ENCODE measurements around the gene THSD4. TPM values are rescaled to one million over a fixed set of nuclear protein-coding genes. Genes with fewer than 3 reads are reported as not detected.

Gene THSD4
- total RNA-seq, 6 donors from 2014 or later = 16.8 to 39.7 (median 21.7) TPM

DNA sequence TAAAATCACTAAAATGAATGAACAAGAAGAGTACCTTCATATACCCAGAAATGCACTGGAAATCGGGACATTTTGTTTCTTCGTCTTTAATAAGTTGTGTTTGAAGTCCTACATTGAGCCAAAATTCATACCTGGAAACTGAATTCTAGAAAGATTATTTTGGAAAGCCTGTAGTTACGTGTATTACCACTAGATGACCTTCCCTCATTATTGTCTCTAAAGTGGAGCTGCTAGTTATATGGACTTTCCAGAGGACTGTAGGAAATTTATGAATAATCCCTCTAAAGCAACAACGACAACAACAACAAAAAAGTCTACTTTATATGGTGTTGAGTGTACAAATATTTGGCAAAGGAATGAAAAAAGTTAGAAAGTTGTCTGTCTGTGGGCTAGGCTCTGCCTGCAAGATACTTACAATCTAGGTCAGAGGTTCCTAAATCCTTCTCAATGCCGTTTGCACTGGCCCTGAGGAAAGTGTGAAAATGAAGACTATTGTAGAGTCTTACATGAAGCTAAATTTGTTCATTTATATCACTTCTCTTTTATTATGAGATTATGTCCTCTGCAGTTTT is 460.3 kb downstream of the THSD4 start:
- TF ChIP-seq POLR2AphosphoS5 (IDR thresholded peaks at IDR 0.05) (no peak), POLR2A (IDR thresholded peaks at IDR 0.05) (no peak), EP300 (IDR thresholded peaks at IDR 0.05) (no peak)
- TF ChIP-seq, protein P1, sequence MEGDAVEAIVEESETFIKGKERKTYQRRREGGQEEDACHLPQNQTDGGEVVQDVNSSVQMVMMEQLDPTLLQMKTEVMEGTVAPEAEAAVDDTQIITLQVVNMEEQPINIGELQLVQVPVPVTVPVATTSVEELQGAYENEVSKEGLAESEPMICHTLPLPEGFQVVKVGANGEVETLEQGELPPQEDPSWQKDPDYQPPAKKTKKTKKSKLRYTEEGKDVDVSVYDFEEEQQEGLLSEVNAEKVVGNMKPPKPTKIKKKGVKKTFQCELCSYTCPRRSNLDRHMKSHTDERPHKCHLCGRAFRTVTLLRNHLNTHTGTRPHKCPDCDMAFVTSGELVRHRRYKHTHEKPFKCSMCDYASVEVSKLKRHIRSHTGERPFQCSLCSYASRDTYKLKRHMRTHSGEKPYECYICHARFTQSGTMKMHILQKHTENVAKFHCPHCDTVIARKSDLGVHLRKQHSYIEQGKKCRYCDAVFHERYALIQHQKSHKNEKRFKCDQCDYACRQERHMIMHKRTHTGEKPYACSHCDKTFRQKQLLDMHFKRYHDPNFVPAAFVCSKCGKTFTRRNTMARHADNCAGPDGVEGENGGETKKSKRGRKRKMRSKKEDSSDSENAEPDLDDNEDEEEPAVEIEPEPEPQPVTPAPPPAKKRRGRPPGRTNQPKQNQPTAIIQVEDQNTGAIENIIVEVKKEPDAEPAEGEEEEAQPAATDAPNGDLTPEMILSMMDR (IDR thresholded peaks at IDR 0.05) = peak in 4 of 6 experiments; percentile 25 to 59 (median 42)
- ATAC-seq (ENCODE audit: low FRiP score in 2 of 2) = no peak
- H3K9me3 ChIP-seq = no peaks in the 10 kb centered on the region
- H3K27ac ChIP-seq = no peak overlapping the region
- H3K4me3 ChIP-seq = no peak overlapping the region
- no peaks in the 10 kb centered on the region for H3K36me3 ChIP-seq
- no peaks in the 10 kb centered on the region for H3K27me3 ChIP-seq
- 62 to 67% methylated on average over 5 of the region's 5 CpGs for WGBS, 2 donors
- DNase-seq = no peak
- peaks cover 0 to 10% (median 8%) of the 10 kb centered on the region in 4 donors for H3K4me1 ChIP-seq

DNA sequence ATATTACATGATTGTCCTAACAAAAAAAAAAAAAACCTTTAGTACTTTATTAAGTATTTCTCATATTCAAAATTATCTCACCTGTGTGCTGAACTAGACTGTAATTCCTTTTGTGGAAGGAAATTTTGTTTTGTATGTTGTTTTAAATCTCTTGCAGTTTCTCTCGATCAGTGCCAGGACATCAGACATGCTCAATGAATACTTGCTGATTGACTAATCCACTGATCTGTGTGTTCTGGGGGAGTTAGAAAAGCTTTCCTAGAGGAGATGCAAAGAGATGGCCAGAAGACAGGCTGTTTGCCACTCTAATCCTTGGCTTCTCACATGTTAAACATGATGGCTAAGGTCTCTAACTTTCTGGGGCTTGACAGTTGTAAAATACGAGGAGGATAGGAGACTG is 461.8 kb downstream of the THSD4 start:
- ATAC-seq (ENCODE audit: low FRiP score in 2 of 2) = no peak
- Histone ChIP-seq H3K27ac (no peak overlapping the region), H3K27me3 (no peaks in the 10 kb centered on the region), H3K4me3 (no peak overlapping the region), H3K9me3 (no peaks in the 10 kb centered on the region), H3K4me1 (peaks cover 0 to 9% (median 8%) of the 10 kb centered on the region in 4 donors), H3K36me3 (no peaks in the 10 kb centered on the region)
- TF ChIP-seq POLR2AphosphoS5 (IDR thresholded peaks at IDR 0.05) = no peak
- no peak for TF ChIP-seq POLR2A (IDR thresholded peaks at IDR 0.05)
- no peak for TF ChIP-seq EP300 (IDR thresholded peaks at IDR 0.05)
- TF ChIP-seq, protein P1 (IDR thresholded peaks at IDR 0.05) = no peak
- no peak for DNase-seq
- WGBS, 2 donors = 67 to 74% methylated on average over 2 of the region's 2 CpGs

DNA sequence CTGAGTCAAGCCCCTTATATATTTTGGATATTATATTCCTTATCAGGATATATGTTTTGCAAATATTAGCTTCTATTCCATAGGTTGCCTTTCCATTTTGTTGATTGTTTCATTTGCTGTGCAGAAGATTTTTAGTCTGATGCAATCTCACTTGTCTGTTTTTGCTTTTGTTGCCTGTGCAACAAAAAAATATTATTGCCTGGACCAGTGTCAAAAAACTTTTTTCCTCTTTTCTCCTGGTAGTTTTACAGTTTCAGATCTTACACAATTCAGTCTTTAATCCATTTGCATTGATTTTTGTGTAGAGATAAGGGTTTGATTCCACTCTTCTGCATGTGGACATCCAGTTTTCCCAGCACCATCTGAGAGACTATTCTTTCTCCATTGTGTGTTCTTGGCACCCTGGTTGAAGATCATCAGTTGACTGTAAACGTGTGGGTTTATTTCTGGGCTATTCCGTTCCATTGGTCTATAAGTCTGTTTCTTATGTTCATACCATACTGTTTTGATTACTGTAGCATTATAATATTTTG is 466.2 kb downstream of the THSD4 start:
- no peak for TF ChIP-seq POLR2A (IDR thresholded peaks at IDR 0.05)
- TF ChIP-seq, protein P1 (IDR thresholded peaks at IDR 0.05) = no peak
- H3K27me3 ChIP-seq = no peaks in the 10 kb centered on the region
- no peaks in the 10 kb centered on the region for H3K36me3 ChIP-seq
- H3K4me3 ChIP-seq = no peak overlapping the region
- no peak for ATAC-seq (ENCODE audit: low FRiP score in 2 of 2)
- H3K4me1 ChIP-seq = no peaks in the 10 kb centered on the region
- whole genome bisulfite sequencing, 2 donors = 88% methylated on average over 2 of the region's 2 CpGs
- no peak overlapping the region for H3K27ac ChIP-seq
- no peak for DNase-seq
- H3K9me3 ChIP-seq = peaks cover 9 to 15% (median 11%) of the 10 kb centered on the region in 4 donors

DNA sequence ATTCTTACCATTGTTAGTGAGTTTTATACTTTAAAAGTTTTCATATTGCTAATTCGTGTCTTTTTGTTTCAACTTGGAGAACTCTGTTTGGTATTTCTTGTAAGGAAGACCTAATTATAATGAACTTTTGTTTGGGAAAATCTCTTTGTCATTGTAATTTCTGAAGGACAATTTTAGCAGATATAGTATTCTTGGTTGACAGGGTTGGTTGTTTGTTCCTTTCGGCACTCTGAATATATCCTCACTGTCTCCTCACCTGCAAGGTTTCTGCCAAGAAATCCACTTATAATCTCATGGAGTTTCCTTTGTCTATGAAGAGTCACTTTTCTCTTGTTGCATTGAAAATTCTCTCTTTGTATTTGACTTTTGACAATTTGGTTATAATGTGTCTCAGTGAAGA is 469.9 kb downstream of the THSD4 start:
- ATAC-seq (ENCODE audit: low FRiP score in 2 of 2) (no peak), DNase-seq (no peak)
- Histone ChIP-seq H3K4me1 (no peaks in the 10 kb centered on the region), H3K27me3 (no peaks in the 10 kb centered on the region), H3K36me3 (no peaks in the 10 kb centered on the region), H3K9me3 (peaks cover 9 to 15% (median 12%) of the 10 kb centered on the region in 4 donors), H3K27ac (no peak overlapping the region), H3K4me3 (no peak overlapping the region)
- TF ChIP-seq EP300 (IDR thresholded peaks at IDR 0.05) (no peak), POLR2A (IDR thresholded peaks at IDR 0.05) (no peak)
- WGBS, 2 donors = 97 to 98% methylated on average over 2 of the region's 2 CpGs

DNA sequence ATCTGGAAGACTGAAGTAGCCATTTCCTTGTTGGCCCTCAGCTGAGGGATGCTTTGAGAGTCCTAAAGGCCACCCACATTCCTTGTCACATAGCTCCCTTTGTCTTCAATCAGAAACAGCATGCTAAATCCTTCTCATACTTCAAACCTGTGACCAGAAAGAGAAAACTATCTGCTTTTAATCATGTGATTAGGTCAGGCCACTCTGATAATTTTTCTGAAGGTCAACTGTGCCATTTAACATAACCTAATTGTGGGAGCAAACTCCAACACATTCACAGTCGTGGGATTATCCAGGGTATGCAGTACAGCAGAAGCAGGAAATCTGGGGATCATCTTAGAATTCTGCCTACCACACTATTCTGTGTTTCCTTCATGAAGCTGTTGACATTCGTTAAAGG is 471.2 kb downstream of the THSD4 start:
- Histone ChIP-seq H3K4me1 (no peaks in the 10 kb centered on the region), H3K9me3 (peaks cover 9 to 15% (median 12%) of the 10 kb centered on the region in 4 donors), H3K27ac (no peak overlapping the region), H3K4me3 (no peak overlapping the region), H3K36me3 (no peaks in the 10 kb centered on the region), H3K27me3 (no peaks in the 10 kb centered on the region)
- ATAC-seq (ENCODE audit: low FRiP score in 2 of 2) = no peak
- no peak for DNase-seq
- TF ChIP-seq EP300 (IDR thresholded peaks at IDR 0.05) (no peak), POLR2A (IDR thresholded peaks at IDR 0.05) (no peak), POLR2AphosphoS5 (IDR thresholded peaks at IDR 0.05) (no peak)
- TF ChIP-seq, protein P1 (IDR thresholded peaks at IDR 0.05) = no peak
- WGBS, 2 donors = 84 to 96% methylated on average over 2 of the region's 2 CpGs

Measured in upper lobe of left lung (tissue), 6 donors.